K562 (cell line): Measurements from ENCODE around the gene KRT82. TPM values are rescaled to one million over a fixed set of nuclear protein-coding genes. Genes with fewer than 3 reads are reported as not detected.

ENCODE experiments used
- ATAC-seq: fragments of 200-7000 bp; cut with Tn5 transposase; 3 replicates; pipeline ENCODE4 v1.9.1; 2020; ENCODE audit warnings: moderate library complexity
- BruUV-seq: library from RNA; stranded (reverse); fragments of 400-500 nt; replicated peaks from 2 replicates; lab custom pipeline; 2021; lab: Mats Ljungman, UMichigan
- CTCF ChIA-PET: fragments of 300-600 bp; formaldehyde crosslinking; extraction: SDS; loops from one replicate; lab custom pipeline; 2021; ENCODE audit warnings: low intra/inter-chr PET ratio; lab: Yijun Ruan, JAX
- POLR2A ChIA-PET: fragments of 300-600, 350-650 bp; sonication (Branson Sonifier 250); formaldehyde crosslinking; extraction: SDS; loops from one replicate; lab custom pipeline; 2021; ENCODE audit warnings: antibody characterized with exemption, inconsistent platforms; lab: Yijun Ruan, JAX
- DNase-seq, 4 experiments: peaks; one replicate each; pipeline versions ENCODE4 v3.0.0 to v3.0.0-alpha.2; 2011 to 2018; ENCODE audit warnings: low spot score in 3 of 4, mixed read lengths in 3 of 4; ENCODE audit errors: extremely low read depth in 1 of 4
- FAIRE-seq: peaks from 2 replicates; lab custom pipeline; 2011; peaks lifted over from hg19 to GRCh38; lab: Jason Lieb, UNC
- H2AFZ ChIP-seq: 2 replicates; pipeline ENCODE4 v1.6.0; 2011; ENCODE audit warnings: low read depth, low read length, control low read depth, inconsistent platforms
- H3K27ac ChIP-seq: fragments of 200-600 bp; 3 replicates; pipeline ENCODE4 v1.8.0; 2011; ENCODE audit warnings: low read depth, mild to moderate bottlenecking, control low read depth, inconsistent platforms, low read length, moderate library complexity, mixed read lengths; ENCODE audit errors: extremely low read depth
- H3K27me3 ChIP-seq, 2 experiments: fragments of 300-600 bp in 1 of 2; 2 replicates in 1 of 2; 3 replicates in 1 of 2; pipeline versions ENCODE4 v1.6.0 to v1.8.0; 2011; ENCODE audit warnings: inconsistent platforms in 2 of 2, low read length in 2 of 2, mild to moderate bottlenecking in 1 of 2, mixed read lengths in 1 of 2, moderate library complexity in 1 of 2; ENCODE audit not compliant: control insufficient read depth in 2 of 2, insufficient read depth in 2 of 2
- H3K36me3 ChIP-seq: fragments of 300-600 bp; 3 replicates; pipeline ENCODE4 v1.8.0; 2011; ENCODE audit warnings: mild to moderate bottlenecking, low read length, inconsistent platforms; ENCODE audit not compliant: control insufficient read depth, insufficient read depth
- H3K4me1 ChIP-seq, 2 experiments: fragments of 200-600 bp in 1 of 2; replicated peaks in 1 of 2; 2 replicates in 1 of 2; 3 replicates in 1 of 2; pipeline versions ENCODE4 v1.5.1 to v1.8.0; 2011; ENCODE audit warnings: inconsistent platforms in 2 of 2, low read length in 2 of 2, mild to moderate bottlenecking in 1 of 2, mixed read lengths in 1 of 2, moderate library complexity in 1 of 2; ENCODE audit not compliant: control insufficient read depth in 2 of 2, insufficient read depth in 2 of 2
- H3K4me2 ChIP-seq: 2 replicates; pipeline ENCODE4 v1.6.1; 2011; ENCODE audit warnings: low read length, control low read depth, inconsistent platforms, mixed read lengths; ENCODE audit not compliant: insufficient read depth
- H3K4me3 ChIP-seq: fragments of 200-600 bp; sonication (generic), shearing (Covaris generic); 2 replicates; pipeline ENCODE4 v1.5.1; 2016; ENCODE audit warnings: control low read depth, inconsistent platforms
- H3K79me2 ChIP-seq: fragments of 200-600 bp; 3 replicates; pipeline ENCODE4 v1.8.0; 2011; ENCODE audit warnings: low read length, inconsistent platforms; ENCODE audit not compliant: control insufficient read depth, insufficient read depth
- H3K9ac ChIP-seq, 2 experiments: 2 replicates each; pipeline versions ENCODE4 v1.6.0 to v1.6.1; 2011; ENCODE audit warnings: low read depth in 2 of 2, low read length in 2 of 2, control low read depth in 1 of 2, inconsistent platforms in 1 of 2, mild to moderate bottlenecking in 1 of 2, mixed read lengths in 1 of 2; ENCODE audit not compliant: insufficient read depth in 1 of 2
- H3K9me1 ChIP-seq: one replicate; pipeline ENCODE4 v1.6.0; 2011; ENCODE audit warnings: inconsistent platforms, mild to moderate bottlenecking, low read length, moderate library complexity; ENCODE audit not compliant: control insufficient read depth, insufficient read depth
- H3K9me3 ChIP-seq: replicated peaks from 2 replicates; pipeline ENCODE4 v1.5.1; 2011; ENCODE audit warnings: low read depth, low read length, inconsistent platforms; ENCODE audit not compliant: control insufficient read depth, insufficient read depth
- H4K20me1 ChIP-seq: replicated peaks from 2 replicates; pipeline ENCODE4 v1.6.1; 2011; ENCODE audit warnings: low read length, inconsistent platforms, mixed read lengths; ENCODE audit not compliant: control insufficient read depth, insufficient read depth
- CBX8 ChIP-seq: fragments of 200-600 bp; sonication (generic); IDR thresholded peaks from 2 replicates; pipeline ENCODE4 v1.6.1; 2012; ENCODE audit warnings: borderline replicate concordance, mixed run types, low read depth, mild to moderate bottlenecking, moderate library complexity, mixed read lengths, low read length, control low read depth, inconsistent platforms; ENCODE audit not compliant: poor library complexity, severe bottlenecking; ENCODE audit errors: extremely low read depth
- NFE2 ChIP-seq: IDR thresholded peaks from 2 replicates; pipeline ENCODE4 v1.6.1; 2014; ENCODE audit warnings: antibody characterized with exemption, low read depth
- TAF15 ChIP-seq: fragments of 200-400 bp; formaldehyde crosslinking; IDR thresholded peaks from 2 replicates; pipeline ENCODE4 v1.6.1; 2017; ENCODE audit warnings: mild to moderate bottlenecking, low read depth, low read length, moderate library complexity
- ZNF583 ChIP-seq: fragments of 250-450 bp; sonication (Bioruptor Pico); IDR thresholded peaks from 2 replicates; pipeline ENCODE4 v1.4.0; 2020
- ZNF668 ChIP-seq: fragments of 250-450 bp; sonication (Bioruptor Pico); IDR thresholded peaks from 2 replicates; pipeline ENCODE4 v1.8.0; 2022; ENCODE audit warnings: mild to moderate bottlenecking, inconsistent platforms
- WGBS: fragments of 100-300 bp; shearing (Covaris generic); methylation state at CpG from one replicate; pipeline ENCODE4 v1.1.6; 2016; ENCODE audit warnings: low coverage, mixed read lengths; ENCODE audit not compliant: insufficient coverage; ENCODE audit errors: missing lambda C conversion rate; 5-methylcytosine and 5-hydroxymethylcytosine counted together
- in situ Hi-C: fragments of 300-500 bp; cut with MboI; formaldehyde crosslinking; loops from 4 replicates; pipeline ENCODE4 v1.15.0; 2018; ENCODE audit warnings: inconsistent platforms, mixed read lengths
- intact Hi-C: fragments of 100-400 bp; cut with micrococcal nuclease; formaldehyde crosslinking; loops from 2 replicates; pipeline ENCODE4 v1.14.2; 2022
- polyA plus RNA-seq, 8 experiments: library from polyadenylated mRNA; depleted of rRNA in 4 of 8; stranded (reverse) in 5 of 8; unstranded in 3 of 8; fragments of >200 nt; fragmentation: Nextera tagmentation in 2 of 8; fragmentation: Illumina TruSeq in 1 of 8; extraction: Ambion mirVana in 2 of 8; extraction: Trizol in 1 of 8; gene quantifications; 2 replicates each; pipeline versions ENCODE4 v1.2.1 to v1.2.3, GENCODE V29; 2011 to 2014; ENCODE audit warnings: inconsistent platforms in 1 of 8, missing spikeins in 1 of 8
- total RNA-seq, 7 experiments: library from RNA; depleted of rRNA in 6 of 7; stranded (reverse); fragments of >200 nt in 6 of 7; fragmentation: Illumina TruSeq in 2 of 7; extraction: Trizol in 2 of 7; gene quantifications; 2 replicates each; pipeline versions ENCODE4 v1.2.1 to v1.2.3, GENCODE V29; 2011 to 2021; ENCODE audit warnings: low replicate concordance in 1 of 7
- TF ChIP-seq, protein P1 (sequence below): fragments of 450-650 bp; IDR thresholded peaks from 2 replicates; pipeline ENCODE4 v1.6.1; 2018; ENCODE audit not compliant: partially characterized antibody
- TF ChIP-seq, protein P2 (sequence below): fragments of 450-650 bp; IDR thresholded peaks from one replicate; pipeline ENCODE4 v1.6.1; 2018; ENCODE audit warnings: mild to moderate bottlenecking, moderate library complexity; ENCODE audit not compliant: partially characterized antibody
- TF ChIP-seq, protein P3 (sequence below): fragments of 200-800 bp; sonication (Bioruptor generic); IDR thresholded peaks from 2 replicates; pipeline ENCODE4 v1.6.1; 2017; ENCODE audit warnings: missing genetic modification characterization, missing compliant biosample characterization

The KRT82 gene
- total and polyA plus RNA-seq, 9 of the 15 experiments (the other 6 are each of a cell fraction or from before 2014, with no cell fraction given) = not detected

DNA sequence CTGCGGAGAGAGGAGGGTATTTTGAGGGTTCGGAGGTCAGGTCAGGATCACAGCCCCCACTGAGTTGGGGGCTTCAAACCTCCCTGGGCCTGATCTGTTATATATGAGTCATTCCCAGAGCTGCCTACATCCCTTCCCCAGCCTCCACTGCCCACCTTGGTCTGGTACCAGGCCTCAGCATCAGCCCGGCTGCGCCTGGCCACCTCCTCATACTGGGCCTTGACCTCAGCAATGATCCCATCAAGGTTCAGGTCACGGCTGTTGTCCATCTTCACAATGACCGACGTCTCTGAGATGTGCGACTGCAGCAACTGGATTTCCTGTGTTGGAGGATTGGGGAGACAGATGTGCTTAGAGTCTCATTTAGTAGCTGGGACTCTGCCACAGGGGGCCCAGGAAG is 24.9 kb downstream of the KRT82 start:
- DNase-seq (no peak), FAIRE-seq (no peak), ATAC-seq (no peak)
- no peaks in the 10 kb centered on the region for H4K20me1 ChIP-seq
- H3K79me2 ChIP-seq = no peaks in the 10 kb centered on the region
- H3K4me3 ChIP-seq = no peak overlapping the region
- ChIA-PET CTCF (no interaction called here), POLR2A (no interaction called here)
- no peaks in the 10 kb centered on the region for H3K9me1 ChIP-seq
- no peak overlapping the region for H3K4me2 ChIP-seq
- no peak overlapping the region for H2AFZ ChIP-seq
- no peaks in the 10 kb centered on the region for H3K9me3 ChIP-seq
- 0% methylated on average over 8 of the region's 8 CpGs for WGBS
- no peak overlapping the region for H3K27ac ChIP-seq
- TF ChIP-seq NFE2 (no peak), ZNF583 (CRISPR knock-in tag) (no peak), TAF15 (no peak)
- peaks cover 5 to 61% of the 10 kb centered on the region in 2 experiments; a peak in 4 of 5 replicates for H3K27me3 ChIP-seq
- no peak overlapping the region for H3K9ac ChIP-seq
- in situ Hi-C loops = loop anchor here (5.0 kb wide), 2 partner anchors 496 to 601 kb away; no protein-coding TSS in a partner anchor
- peaks cover 0 to 5% of the 10 kb centered on the region in 2 experiments; a peak in 1 of 5 replicates for H3K4me1 ChIP-seq
- no peaks in the 10 kb centered on the region for H3K36me3 ChIP-seq
- intact Hi-C loops = no loop called here
- no TSS peak for BruUV-seq

DNA sequence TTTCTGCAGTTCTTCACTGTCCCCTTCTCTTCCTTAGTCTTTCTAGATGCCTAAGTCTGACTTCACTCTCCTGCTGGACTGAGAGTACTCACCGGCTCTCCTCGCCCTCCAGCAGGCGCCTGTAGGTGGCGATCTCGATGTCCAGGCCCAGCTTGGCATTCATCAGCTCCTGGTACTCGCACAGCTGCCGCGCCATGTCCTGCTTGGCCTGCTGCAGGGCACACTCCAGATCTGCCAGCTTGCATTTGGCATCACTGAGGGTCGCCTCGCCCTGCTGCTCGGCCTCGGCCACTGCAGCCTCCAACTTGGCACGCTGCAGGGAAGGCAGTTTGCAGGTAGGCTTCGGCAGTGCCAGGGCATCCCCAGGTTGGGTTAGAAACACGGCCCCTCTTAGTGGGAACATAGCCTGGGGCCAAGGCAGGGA is 25.9 kb downstream of the KRT82 start:
- FAIRE-seq (no peak), ATAC-seq (peak; percentile 60), DNase-seq (peak in 2 of 4 experiments; percentile 8 to 18)
- H3K4me3 ChIP-seq = no peak overlapping the region
- no peak overlapping the region for H3K27ac ChIP-seq
- no peaks in the 10 kb centered on the region for H3K36me3 ChIP-seq
- H3K9me3 ChIP-seq = no peaks in the 10 kb centered on the region
- BruUV-seq = no TSS peak
- peaks cover 5 to 62% of the 10 kb centered on the region in 2 experiments; a peak in 4 of 5 replicates for H3K27me3 ChIP-seq
- in situ Hi-C loops (loop anchor here (5.0 kb wide), 2 partner anchors 497 to 602 kb away; no protein-coding TSS in a partner anchor), intact Hi-C loops (no loop called here)
- 2% methylated on average over 13 of the region's 15 CpGs for WGBS
- ChIA-PET POLR2A (no interaction called here), CTCF (interaction anchor here (0.6 to 0.8 kb wide), 2 partner anchors 377 to 499 kb away, joined by 3 to 6 read pairs; no protein-coding TSS in a partner anchor)
- peaks cover 0 to 5% of the 10 kb centered on the region in 2 experiments; a peak in 1 of 5 replicates for H3K4me1 ChIP-seq
- no peaks in the 10 kb centered on the region for H4K20me1 ChIP-seq
- H2AFZ ChIP-seq = no peak overlapping the region
- no peak overlapping the region; a peak in 1 of 4 replicates for H3K9ac ChIP-seq
- H3K79me2 ChIP-seq = no peaks in the 10 kb centered on the region
- H3K4me2 ChIP-seq = no peak overlapping the region
- H3K9me1 ChIP-seq = no peaks in the 10 kb centered on the region
- TF ChIP-seq ZNF668 (no peak), CBX8 (no peak)
- TF ChIP-seq, protein P1, sequence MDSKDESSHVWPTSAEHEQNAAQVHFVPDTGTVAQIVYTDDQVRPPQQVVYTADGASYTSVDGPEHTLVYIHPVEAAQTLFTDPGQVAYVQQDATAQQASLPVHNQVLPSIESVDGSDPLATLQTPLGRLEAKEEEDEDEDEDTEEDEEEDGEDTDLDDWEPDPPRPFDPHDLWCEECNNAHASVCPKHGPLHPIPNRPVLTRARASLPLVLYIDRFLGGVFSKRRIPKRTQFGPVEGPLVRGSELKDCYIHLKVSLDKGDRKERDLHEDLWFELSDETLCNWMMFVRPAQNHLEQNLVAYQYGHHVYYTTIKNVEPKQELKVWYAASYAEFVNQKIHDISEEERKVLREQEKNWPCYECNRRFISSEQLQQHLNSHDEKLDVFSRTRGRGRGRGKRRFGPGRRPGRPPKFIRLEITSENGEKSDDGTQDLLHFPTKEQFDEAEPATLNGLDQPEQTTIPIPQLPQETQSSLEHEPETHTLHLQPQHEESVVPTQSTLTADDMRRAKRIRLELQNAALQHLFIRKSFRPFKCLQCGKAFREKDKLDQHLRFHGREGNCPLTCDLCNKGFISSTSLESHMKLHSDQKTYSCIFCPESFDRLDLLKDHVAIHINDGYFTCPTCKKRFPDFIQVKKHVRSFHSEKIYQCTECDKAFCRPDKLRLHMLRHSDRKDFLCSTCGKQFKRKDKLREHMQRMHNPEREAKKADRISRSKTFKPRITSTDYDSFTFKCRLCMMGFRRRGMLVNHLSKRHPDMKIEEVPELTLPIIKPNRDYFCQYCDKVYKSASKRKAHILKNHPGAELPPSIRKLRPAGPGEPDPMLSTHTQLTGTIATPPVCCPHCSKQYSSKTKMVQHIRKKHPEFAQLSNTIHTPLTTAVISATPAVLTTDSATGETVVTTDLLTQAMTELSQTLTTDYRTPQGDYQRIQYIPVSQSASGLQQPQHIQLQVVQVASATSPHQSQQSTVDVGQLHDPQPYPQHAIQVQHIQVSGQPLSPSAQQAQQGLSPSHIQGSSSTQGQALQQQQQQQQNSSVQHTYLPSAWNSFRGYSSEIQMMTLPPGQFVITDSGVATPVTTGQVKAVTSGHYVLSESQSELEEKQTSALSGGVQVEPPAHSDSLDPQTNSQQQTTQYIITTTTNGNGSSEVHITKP = no peak
- TF ChIP-seq, protein P2, sequence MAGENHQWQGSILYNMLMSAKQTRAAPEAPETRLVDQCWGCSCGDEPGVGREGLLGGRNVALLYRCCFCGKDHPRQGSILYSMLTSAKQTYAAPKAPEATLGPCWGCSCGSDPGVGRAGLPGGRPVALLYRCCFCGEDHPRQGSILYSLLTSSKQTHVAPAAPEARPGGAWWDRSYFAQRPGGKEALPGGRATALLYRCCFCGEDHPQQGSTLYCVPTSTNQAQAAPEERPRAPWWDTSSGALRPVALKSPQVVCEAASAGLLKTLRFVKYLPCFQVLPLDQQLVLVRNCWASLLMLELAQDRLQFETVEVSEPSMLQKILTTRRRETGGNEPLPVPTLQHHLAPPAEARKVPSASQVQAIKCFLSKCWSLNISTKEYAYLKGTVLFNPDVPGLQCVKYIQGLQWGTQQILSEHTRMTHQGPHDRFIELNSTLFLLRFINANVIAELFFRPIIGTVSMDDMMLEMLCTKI = no peak
- TF ChIP-seq, protein P3, sequence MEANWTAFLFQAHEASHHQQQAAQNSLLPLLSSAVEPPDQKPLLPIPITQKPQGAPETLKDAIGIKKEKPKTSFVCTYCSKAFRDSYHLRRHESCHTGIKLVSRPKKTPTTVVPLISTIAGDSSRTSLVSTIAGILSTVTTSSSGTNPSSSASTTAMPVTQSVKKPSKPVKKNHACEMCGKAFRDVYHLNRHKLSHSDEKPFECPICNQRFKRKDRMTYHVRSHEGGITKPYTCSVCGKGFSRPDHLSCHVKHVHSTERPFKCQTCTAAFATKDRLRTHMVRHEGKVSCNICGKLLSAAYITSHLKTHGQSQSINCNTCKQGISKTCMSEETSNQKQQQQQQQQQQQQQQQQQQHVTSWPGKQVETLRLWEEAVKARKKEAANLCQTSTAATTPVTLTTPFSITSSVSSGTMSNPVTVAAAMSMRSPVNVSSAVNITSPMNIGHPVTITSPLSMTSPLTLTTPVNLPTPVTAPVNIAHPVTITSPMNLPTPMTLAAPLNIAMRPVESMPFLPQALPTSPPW (CRISPR knock-in tag) = no peak
